Thyroid gland (tissue), 4 donors: ENCODE measurements around the gene FRS3.

Experiments
- POLR2A ChIP-seq, 2 donors: fragments of 450-650 bp; IDR thresholded peaks; one replicate each; pipeline ENCODE4 v1.6.1; 2017; ENCODE audit warnings: antibody characterized with exemption in 2 of 2, mild to moderate bottlenecking in 2 of 2, moderate library complexity in 1 of 2
- TF ChIP-seq, protein P1 (sequence below), 6 experiments: fragments of 200-600 bp in 3 of 6; fragments of 450-650 bp in 3 of 6; sonication (generic) in 3 of 6; IDR thresholded peaks; one replicate each; pipeline ENCODE4 v1.5.1; 2016 to 2019; ENCODE audit warnings: antibody characterized with exemption in 6 of 6, mild to moderate bottlenecking in 2 of 6, inconsistent platforms in 1 of 6, moderate library complexity in 1 of 6

DNA sequence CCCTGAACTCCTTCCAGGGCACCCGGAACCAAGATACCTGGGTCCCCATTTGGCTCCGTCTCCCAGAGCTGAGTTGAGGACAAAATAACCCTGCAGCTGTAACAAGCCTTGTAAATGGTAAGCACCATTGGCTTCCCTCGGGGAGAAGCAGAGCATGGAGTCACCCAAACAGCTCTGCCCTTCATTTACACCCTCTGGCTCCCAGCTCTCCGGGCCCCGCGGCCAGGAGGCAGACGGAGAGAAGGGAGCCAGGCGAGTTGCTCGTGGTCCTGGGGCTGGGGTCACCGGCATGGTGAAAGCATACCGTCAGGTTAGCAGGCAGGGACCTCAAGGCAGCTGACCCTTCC is 46.4 kb downstream of the FRS3 start:
- TF ChIP-seq POLR2A (IDR thresholded peaks at IDR 0.05): no peak
- TF ChIP-seq, protein P1, sequence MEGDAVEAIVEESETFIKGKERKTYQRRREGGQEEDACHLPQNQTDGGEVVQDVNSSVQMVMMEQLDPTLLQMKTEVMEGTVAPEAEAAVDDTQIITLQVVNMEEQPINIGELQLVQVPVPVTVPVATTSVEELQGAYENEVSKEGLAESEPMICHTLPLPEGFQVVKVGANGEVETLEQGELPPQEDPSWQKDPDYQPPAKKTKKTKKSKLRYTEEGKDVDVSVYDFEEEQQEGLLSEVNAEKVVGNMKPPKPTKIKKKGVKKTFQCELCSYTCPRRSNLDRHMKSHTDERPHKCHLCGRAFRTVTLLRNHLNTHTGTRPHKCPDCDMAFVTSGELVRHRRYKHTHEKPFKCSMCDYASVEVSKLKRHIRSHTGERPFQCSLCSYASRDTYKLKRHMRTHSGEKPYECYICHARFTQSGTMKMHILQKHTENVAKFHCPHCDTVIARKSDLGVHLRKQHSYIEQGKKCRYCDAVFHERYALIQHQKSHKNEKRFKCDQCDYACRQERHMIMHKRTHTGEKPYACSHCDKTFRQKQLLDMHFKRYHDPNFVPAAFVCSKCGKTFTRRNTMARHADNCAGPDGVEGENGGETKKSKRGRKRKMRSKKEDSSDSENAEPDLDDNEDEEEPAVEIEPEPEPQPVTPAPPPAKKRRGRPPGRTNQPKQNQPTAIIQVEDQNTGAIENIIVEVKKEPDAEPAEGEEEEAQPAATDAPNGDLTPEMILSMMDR (IDR thresholded peaks at IDR 0.05): no peak
